GM19193 (cell line): ENCODE data around the gene MMAA.

Experiments used
- POLR2A ChIP-seq: IDR thresholded peaks from 4 replicates; pipeline ENCODE4 v1.6.1; 2011; ENCODE audit not compliant: insufficient read depth, insufficient read length; ENCODE audit errors: extremely low read depth

MMAA gene

DNA sequence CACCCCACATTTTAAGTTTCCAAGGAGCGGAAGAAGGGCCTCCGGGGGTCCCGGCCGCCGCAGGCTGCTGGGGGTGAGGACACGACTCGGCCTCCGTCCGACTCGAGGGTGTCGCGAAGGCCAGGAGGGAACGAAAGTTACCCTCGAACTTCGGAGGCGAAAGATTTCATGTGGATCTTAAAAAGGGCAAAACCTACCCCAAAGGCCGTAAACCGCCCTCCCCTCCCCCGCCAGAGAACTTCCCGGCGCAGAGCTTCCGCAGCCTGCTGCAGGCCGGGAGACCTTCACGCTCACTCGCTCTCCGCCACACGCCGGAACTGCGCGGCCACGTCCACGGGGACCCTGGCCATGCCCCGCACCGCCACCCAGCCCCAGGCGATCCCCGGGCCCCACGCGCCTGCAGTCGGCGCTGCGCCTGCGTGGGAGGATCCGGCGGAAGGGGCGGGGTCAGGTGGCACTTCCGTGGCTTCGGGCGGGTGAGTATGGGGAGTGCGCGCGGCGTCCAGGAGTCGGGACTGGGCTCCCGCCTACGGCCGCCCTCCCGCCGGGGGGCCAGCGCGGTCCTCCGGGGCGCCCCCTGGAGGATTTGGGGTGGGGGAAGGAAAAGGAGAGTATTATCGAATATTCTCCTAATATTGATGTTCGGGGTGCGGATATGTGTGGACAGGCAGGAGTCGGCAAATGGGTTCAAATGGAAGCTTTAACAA, at the start of gene MMAA:
TSS of gene MMAA (plus strand) at position 454 of the 707 bp plus-strand sequence. CDS start 19,755 bp downstream, outside the sequence.
- peak; percentile 98 for TF ChIP-seq POLR2A

DNA sequence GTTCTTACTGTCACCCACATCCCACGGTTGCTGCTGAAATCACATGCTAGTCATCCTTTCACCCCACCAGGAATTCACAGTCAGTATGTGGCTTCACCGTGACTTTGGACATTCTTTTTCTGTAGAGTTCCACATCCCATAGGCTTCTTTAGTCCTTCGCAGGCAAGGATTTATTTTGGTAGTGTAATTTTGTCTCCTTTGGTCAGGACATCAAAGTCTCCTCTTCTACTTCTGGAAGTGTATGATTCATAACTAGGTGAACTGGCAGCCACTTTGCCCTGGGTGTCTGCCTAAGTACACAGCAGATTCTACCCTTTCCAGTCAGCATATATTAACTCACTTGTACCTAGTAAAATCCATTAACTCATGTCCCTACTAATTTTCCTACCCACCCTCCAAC, 38.3 kb upstream of the MMAA start:
- no peak for TF ChIP-seq POLR2A

DNA sequence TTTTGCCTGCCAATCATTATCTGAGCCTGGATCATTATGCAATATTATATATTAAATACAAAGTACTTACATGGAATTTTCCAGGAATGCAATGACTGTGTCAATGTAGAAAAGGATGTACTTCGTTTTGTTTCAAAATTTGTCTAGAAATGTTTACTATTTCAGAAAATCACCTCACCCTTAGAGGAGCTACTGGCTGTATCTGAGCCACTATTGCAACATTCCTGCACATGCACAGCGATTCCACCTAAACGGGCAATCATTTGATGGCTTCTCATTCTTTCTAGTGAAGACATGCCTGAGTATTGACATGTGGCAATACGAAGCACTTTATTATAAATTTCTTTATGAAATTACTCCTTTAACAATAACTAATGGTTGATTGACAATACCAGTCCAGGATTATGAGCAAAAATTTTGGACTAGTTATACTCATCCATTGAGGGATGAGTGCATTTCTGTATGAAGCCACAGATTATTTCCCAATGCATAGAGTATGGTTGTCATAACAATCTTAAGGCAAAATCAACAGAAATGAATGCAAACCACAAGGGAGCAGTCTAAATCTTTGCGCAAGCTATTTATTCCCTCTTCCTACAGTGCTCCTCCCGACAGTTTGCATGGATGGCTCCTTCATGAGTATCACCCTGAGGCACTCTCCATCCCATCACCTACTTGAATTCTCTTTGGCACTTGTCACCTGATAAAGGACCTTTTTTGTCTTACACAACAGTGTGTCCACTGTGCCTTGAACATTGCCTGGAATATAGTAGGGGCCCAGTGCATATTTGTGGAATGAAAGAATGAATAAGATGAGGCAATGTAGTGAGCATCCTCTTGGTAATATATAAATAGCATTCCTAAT, 35.8 kb upstream of the MMAA start:
- TF ChIP-seq POLR2A = no peak

GRCh38 chr4:145587088-145587754, 32.0 kb upstream of the MMAA start:
- no peak for TF ChIP-seq POLR2A

GRCh38 chr4:145589916-145590702, 29.1 kb upstream of the MMAA start:
- TF ChIP-seq POLR2A = no peak

DNA sequence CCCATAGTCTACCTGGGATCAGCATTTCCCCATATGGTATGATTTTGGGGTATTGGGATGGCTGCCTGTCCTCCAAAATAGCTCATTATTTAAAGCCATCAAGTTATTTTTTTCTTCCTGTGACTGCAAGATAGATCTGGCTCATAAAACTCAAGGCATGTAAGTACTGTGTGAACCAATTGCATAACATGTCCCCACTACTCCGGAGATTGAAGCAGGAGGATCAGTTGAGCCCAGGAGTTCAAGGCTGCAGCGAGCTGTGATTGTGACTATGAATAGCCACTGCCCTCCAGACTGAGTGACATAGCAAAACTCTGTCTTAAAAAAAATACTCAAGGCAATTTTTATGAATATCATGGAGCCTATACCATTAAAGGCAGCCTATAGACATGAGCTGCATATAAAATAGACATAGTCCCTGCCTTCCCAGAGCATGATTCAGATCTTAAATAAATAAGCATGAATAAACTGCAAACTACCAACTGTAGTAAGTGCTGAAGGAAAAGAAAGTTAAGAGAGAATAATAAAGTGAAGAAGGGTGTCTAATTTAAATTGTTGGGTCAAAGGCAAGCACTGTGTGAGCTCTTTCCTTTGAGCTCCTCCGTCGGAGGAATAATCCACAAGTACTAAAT, 16.9 kb upstream of the MMAA start:
- no peak for TF ChIP-seq POLR2A

DNA sequence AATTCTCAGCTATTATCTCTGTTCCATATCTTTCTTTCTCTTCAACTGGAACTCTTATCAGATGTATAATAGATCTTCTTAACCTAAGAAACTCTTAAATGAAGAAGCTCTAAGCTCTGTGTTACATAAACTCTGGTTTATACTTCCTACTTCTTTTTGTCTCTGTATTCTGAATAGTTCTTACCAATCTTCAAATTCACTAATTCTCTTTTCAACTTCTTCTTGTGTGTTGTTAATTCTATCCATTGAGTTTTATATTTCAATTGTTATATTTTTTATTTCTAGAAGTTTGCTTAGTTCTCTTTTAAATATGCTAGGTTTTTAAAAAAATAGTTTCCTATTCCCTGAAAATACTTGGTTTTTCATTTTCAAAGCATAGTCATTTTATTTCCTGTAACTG, 13.2 kb upstream of the MMAA start:
- TF ChIP-seq POLR2A = no peak

GRCh38 chr4:145609481-145610427, 9.4 kb upstream of the MMAA start:
- no peak for TF ChIP-seq POLR2A

GRCh38 chr4:145613566-145614232, 5.5 kb upstream of the MMAA start:
- TF ChIP-seq POLR2A = no peak

GRCh38 chr4:145614233-145614610, 5.0 kb upstream of the MMAA start:
- TF ChIP-seq POLR2A = no peak

DNA sequence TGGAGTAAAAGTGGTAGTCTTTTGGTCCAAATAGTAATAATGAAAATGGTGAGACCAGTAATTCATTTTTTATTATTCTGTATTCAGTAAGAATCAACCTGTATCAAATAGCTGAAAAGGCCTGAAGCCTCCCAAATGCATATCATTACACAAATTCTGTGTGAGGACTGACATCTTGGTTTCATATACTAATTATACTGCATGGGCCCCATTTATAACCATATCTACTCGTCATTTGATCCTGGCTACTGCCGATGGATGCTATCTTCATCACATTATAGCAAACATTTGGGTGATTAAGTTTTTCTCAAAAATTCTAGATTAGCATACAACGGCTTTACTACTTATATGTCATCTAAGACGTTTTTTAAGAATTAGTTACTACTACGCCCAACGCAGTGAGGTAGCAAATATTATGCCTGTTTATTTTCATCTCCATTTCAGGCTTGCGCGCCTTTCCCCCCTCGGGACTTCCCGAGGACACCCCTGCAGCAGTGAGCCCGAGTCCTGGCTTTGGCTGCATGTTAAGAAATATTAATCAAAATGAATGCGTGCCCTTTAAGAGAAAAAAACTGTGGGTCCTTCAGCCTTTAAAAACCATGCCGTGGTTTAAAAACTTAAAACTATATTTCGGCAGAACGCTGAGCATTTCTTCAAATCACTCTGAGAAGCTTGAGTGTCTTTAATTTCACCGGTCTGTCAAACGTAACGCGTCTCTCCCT, 814 bp upstream of the MMAA start:
- TF ChIP-seq POLR2A = no peak

- TF ChIP-seq POLR2A = no peak
These were observed 433 bp downstream of the MMAA start for GRCh38 chr4:145619639-145619996.
